Pons (tissue), 1 donor: ENCODE data around the gene RPL28.

Experiments used
- DNase-seq: peaks from one replicate; pipeline ENCODE4 v3.0.0-alpha.2; 2016; ENCODE audit warnings: low spot score

Gene RPL28

GRCh38 chr19:55385724-55386492 is at the start of gene RPL28:
TSS of gene RPL28 (plus strand) at chr19:55385932. CDS start at chr19:55386358, 426 bp downstream.
- DNase-seq = peak; percentile 98

- DNase-seq = no peak
Measured at GRCh38 chr19:55336101-55336500, 49.6 kb upstream of the RPL28 start.

- peak; percentile 100 for DNase-seq
Measured at GRCh38 chr19:55339105-55339888, 46.4 kb upstream of the RPL28 start, which contains the start of gene KMT5C. TSS of gene KMT5C (plus strand) at chr19:55339876. CDS start at chr19:55341937, 2,061 bp downstream.

DNA sequence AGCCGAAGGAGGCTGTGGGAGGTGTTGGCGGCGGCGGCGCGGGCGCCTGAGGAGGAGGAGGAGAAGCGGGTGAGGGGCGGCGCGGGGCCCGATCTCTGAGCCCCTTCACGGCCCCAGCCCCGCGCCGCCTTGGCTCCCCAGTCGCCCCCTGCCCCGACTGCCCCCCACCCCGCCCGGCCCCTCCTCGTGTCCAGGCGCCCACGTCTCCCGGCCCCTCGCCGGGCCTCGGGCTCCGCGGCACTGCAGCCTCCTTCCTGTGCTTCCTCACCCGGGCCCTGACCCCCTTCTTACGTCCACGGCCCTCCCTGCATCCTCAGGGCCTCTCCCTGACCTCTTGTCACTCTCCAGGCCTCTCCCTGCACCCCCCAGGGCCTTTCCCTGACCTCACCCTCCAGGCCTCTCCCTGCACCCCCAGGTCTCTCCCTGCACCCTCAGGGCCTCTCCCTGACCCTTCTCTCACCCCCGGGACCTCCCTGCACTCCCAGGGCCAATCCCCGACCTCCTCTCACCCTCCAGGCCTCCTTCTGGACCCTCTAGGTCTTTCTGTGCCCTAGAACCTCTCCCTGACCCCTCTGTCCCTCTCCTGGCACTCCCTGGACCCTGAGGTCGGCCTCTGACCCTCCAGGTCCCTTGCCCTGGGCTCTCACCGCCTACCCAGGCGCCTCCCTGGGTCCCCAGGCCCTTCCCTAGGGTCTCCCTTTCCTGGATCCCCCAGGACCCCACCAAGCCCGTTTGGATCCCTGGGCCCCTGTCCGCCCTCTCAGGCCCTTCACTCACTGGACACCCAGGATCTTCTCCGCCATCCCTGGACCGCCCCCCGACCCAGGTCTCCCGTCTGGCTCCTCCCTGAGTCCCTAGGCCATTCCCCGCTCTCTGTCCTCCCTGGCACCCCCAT is 45.6 kb upstream of the RPL28 start:
- DNase-seq = no peak

DNA sequence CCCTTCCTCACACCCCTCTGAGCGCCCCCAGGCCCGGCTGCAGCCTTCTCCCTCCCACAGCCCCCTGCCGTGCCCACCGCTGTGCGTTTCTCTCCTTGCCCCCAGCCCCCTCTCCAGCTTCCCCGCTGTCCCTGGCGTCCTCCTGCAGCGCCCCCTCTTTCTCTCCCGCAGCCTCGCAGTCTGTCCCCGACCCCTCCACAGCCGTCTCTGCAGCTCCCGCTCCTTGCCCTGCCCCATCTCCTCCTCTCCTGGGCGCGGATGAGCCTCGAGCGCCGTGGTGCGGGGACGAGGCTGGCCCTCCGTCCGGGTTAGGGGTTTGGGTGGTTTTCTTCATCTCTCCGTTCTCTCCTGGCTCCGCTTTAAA is 45.0 kb upstream of the RPL28 start:
- DNase-seq = no peak

GRCh38 chr19:55341171-55341588 is 44.6 kb upstream of the RPL28 start:
- DNase-seq = peak; percentile 30

- DNase-seq = no peak
Measured at GRCh38 chr19:55341595-55342531, 43.9 kb upstream of the RPL28 start.

DNA sequence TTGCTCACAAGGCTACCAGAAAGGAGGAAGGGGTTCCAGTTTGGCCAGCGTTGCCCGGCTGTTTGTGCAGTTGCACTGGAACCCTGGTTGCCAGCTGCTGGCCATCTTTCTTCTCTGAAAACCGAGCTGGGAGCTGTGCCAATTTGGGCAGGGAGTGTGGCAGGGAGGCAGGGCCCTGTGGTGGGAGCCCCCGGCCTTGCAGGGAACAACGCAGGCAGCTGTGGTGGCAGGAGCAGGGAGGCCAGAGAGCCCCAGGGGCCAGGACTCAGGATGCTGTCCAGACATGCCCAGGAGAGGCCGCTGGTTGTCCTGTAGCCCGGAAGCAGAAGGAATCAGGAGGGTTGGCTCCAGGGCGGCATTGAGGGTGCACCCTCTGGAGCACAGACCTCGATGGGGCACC is 41.3 kb upstream of the RPL28 start:
- DNase-seq = peak; percentile 54

DNA sequence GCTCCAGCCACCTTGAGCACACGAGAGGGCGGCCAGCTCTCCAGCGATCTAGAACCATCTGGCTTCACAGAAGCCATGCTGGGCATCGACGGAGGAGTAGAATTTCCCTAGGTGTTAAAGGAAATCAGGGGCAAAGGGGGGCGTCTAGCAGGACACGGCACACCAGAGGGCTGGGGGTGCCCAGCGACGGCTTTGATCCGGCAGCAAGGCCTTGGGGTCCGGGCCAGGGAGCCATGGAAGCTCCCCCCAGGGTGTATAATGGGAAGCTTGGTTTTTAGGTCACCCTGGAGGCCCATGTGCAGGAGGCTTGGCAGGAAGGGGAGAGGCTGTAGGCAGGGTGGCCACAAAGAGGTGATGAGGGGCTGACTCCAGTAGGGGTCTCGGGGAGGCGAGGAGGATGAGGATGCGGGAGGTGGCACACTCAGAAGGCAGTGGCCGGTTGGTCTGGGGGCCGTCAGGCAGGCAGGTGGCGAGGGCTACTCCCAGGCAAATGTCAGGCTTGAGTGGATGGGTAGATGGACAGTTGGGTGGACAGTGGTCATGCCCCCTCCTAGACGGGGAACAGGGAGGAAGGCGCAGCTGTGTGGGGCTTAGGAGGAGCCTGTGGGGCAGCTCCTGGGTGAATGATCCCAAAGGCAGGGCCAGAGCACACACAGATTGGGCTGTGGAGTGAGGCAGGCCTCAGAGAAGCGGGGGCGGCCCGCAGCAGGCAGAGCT is 40.5 kb upstream of the RPL28 start:
- no peak for DNase-seq

- no peak for DNase-seq
Measured at GRCh38 chr19:55345818-55346724, 39.7 kb upstream of the RPL28 start.

DNA sequence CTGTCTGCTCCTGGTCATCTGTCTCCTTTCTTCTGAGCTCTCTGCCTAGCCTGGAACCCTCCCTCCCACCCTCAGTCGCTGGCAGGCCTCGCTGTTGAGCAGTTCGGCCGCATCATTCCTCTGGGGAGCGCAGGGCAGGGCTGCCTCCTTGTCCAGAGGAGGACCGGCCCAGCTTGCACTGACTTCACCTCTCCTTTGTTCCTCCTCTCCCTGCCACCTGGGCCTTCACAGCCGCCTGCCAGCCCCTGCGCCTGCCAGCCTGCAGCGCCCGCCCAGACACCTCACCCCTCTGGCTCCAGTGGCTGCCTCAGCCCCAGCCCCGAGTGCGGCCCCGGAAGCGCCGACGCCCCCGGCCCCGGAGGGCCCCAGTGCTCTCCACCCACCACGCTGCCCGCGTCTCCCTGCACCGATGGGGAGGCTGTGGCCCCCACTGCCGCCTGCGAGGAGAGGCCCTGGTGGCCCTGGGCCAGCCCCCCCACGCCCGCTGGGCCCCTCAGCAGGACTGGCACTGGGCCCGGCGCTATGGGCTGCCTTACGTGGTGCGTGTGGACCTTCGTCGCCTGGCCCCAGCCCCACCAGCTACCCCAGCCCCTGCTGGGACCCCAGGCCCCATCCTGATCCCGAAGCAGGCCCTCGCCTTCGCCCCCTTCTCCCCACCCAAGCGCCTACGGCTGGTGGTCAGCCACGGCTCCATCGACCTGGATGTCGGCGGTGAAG is 38.8 kb upstream of the RPL28 start:
- DNase-seq = no peak

DNA sequence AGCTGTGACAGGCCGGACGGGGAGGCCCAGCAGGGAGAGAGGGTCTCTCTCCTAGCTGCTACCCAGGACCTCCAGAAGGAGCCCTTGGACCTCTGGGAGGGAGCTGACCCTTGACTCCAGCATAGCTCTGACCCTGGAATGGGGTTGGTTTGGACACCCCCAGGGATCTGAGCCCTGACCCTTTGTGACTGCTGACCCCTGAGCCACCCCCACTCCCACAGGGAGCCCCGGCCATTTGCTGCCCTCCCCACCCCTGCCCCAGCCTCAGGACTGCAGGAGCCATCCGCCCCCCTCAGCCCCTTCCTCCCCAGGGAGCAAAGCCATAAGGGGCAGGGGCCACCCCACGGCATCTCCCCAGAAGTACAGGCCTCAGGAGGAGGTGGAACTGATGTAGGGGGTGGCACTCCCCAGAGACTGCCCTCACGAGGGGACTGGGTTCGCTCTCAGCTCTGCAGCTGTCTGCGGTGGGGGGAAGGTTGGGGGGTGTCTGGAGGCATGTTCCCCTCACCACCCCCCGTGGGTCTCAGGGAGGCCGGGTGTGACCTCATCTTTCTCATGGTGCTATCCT is 38.2 kb upstream of the RPL28 start:
- no peak for DNase-seq

DNA sequence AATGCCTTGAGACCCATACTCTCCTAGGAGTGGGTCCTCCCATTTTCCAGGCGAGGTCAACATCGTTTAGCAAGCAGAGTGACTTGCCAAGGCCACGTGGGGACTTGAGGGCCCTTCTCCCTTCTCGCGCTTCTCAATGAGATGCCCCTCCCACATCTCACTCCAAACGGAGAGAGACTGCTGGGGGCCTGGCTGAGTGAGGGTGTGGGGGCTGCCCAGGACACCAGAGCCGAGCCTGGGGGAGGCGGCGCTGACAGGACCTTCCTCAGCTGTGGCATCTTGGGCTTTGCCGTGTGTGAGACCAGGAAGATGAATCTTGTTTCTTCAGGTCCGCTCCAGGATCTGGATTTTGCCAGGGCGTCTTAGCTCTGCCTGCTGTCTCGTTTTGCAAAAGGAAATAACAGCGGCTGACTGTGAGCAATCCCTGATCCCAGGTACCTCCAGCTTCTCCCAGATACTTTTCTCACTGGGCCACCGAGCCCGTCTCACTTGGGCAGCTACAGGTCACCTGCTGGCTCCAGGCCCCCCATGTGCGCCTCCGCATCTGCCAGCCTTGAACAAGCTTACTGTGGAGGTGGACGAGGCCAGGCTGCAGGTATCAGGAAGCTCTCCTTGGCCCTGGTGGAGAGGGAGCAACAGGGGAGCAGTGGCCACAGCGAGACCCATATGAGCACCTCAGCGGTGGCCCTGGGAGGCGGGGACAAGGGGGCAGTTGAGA is 37.3 kb upstream of the RPL28 start:
- no peak for DNase-seq

GRCh38 chr19:55350620-55351315 is 35.0 kb upstream of the RPL28 start:
- no peak for DNase-seq

GRCh38 chr19:55352040-55352439 is 33.7 kb upstream of the RPL28 start:
- no peak for DNase-seq

DNA sequence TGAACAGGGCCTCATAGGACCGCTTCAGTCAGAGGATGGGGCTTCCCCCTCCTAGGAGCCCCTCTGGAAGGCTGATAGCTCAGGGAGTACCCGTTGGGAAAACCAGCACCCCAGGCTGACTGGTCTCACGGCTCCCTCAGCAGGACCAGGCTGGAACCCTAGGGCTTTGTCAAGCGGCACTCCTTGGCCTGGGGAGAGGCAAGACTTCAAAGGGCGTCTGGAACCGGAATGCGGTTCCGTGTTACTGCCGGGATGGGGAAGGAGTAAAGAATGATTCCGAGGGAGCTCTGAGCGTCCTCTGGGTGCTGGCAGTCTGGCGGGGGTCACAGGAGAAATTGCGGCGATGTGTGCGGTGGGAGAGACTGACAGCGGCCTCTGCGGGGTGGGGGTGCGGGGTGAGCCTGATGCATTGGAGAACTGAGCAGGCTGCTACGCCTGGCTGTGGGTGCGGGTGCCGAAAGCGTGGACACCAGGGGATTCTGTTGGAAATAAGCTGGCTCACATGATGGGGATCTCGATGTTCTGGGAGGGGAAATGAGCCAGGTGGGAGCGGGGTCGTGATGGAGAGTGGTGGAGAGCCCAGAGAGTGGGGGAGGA is 33.1 kb upstream of the RPL28 start:
- DNase-seq = no peak

DNA sequence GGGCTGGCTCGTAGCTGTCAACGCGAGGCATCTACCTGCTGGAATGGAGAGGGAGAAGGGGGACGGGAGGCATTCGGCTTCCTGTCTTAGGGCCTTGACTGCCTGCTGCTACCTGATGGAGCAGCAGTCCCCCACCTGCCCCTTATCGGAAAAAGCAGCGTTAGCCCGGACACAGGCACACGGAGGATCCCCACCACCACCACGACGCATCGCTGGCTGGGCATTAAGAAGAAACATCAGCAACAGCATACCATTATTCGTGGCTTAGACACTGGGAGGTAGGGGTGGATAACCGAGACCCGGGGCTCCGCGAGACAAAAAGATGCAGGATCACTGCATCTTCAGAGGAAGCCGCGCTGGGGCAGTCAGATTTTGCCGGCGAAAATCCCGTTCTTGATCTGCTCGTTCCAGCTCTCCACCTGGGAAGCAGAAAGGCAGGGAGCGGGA is 32.4 kb upstream of the RPL28 start:
- DNase-seq = no peak
